HEK293T (cell line): ENCODE measurements around the gene LYVE1.

Experiments
- CTCF ChIA-PET: fragments of 350-600 bp; formaldehyde crosslinking; extraction: SDS; loops from one replicate; lab custom pipeline; 2021; ENCODE audit warnings: antibody characterized with exemption, inconsistent platforms; lab: Yijun Ruan, JAX
- POLR2A ChIA-PET: fragments of 350-600 bp; formaldehyde crosslinking; extraction: SDS; loops from one replicate; lab custom pipeline; 2020; ENCODE audit warnings: antibody characterized with exemption, inconsistent platforms; lab: Yijun Ruan, JAX
- DNase-seq: peaks from one replicate; pipeline ENCODE4 v3.0.0; 2012; ENCODE audit warnings: mixed read lengths; ENCODE audit errors: extremely low spot score
- ARNT ChIP-seq: fragments of 450-650 bp; IDR thresholded peaks from 2 replicates; pipeline ENCODE4 v1.6.1; 2017; ENCODE audit warnings: mild to moderate bottlenecking
- BHLHE40 ChIP-seq: fragments of 450-650 bp; IDR thresholded peaks from 2 replicates; pipeline ENCODE4 v1.6.1; 2016; ENCODE audit warnings: mild to moderate bottlenecking, moderate library complexity, borderline replicate concordance
- CTBP1 ChIP-seq: fragments of 450-650 bp; IDR thresholded peaks from 2 replicates; pipeline ENCODE4 v1.6.1; 2016; ENCODE audit warnings: borderline replicate concordance
- ELF4 ChIP-seq: fragments of 450-650 bp; IDR thresholded peaks from 2 replicates; pipeline ENCODE4 v1.6.1; 2017; ENCODE audit warnings: antibody characterized with exemption
- FOXA1 ChIP-seq: fragments of 450-650 bp; IDR thresholded peaks from 2 replicates; pipeline ENCODE4 v1.6.1; 2016; ENCODE audit warnings: mild to moderate bottlenecking
- FOXK2 ChIP-seq: fragments of 450-650 bp; IDR thresholded peaks from 2 replicates; pipeline ENCODE4 v1.6.1; 2016; ENCODE audit warnings: mild to moderate bottlenecking
- FOXM1 ChIP-seq: fragments of 450-650 bp; IDR thresholded peaks from 2 replicates; pipeline ENCODE4 v1.6.1; 2017; ENCODE audit warnings: mild to moderate bottlenecking, borderline replicate concordance
- HDGF ChIP-seq: fragments of 450-650 bp; IDR thresholded peaks from 2 replicates; pipeline ENCODE4 v1.6.1; 2017; ENCODE audit warnings: antibody characterized with exemption, borderline replicate concordance
- L3MBTL2 ChIP-seq: fragments of 450-650 bp; conservative IDR thresholded peaks from 2 replicates; pipeline ENCODE4 v1.6.1; 2016; ENCODE audit warnings: mild to moderate bottlenecking
- LEF1 ChIP-seq: fragments of 450-650 bp; IDR thresholded peaks from 2 replicates; pipeline ENCODE4 v1.6.1; 2017; ENCODE audit warnings: mild to moderate bottlenecking, borderline replicate concordance
- NFRKB ChIP-seq: fragments of 450-650 bp; IDR thresholded peaks from 2 replicates; pipeline ENCODE4 v1.6.1; 2016; ENCODE audit warnings: mild to moderate bottlenecking, moderate library complexity
- PKNOX1 ChIP-seq: fragments of 450-650 bp; IDR thresholded peaks from 2 replicates; pipeline ENCODE4 v1.6.1; 2016
- SP1 ChIP-seq: fragments of 450-650 bp; IDR thresholded peaks from 2 replicates; pipeline ENCODE4 v1.6.1; 2017
- SUZ12 ChIP-seq: fragments of 450-650 bp; IDR thresholded peaks from 2 replicates; pipeline ENCODE4 v1.6.1; 2016; ENCODE audit warnings: mild to moderate bottlenecking
- TARDBP ChIP-seq: fragments of 450-650 bp; IDR thresholded peaks from 2 replicates; pipeline ENCODE4 v1.6.1; 2016
- ZNF384 ChIP-seq: fragments of 450-650 bp; IDR thresholded peaks from 2 replicates; pipeline ENCODE4 v1.6.1; 2016

The LYVE1 gene

GRCh38 chr11:10567446-10567845 lies 1.0 kb downstream of the LYVE1 start:
- ChIA-PET POLR2A (no interaction called here), CTCF (no interaction called here)
- no peak for TF ChIP-seq ZNF384
- TF ChIP-seq SP1, result no peak
- no peak for TF ChIP-seq LEF1
- TF ChIP-seq FOXM1, result no peak
- no peak for TF ChIP-seq PKNOX1
- no peak for TF ChIP-seq SUZ12
- no peak for TF ChIP-seq FOXA1
- TF ChIP-seq NFRKB, result no peak
- TF ChIP-seq BHLHE40, result no peak
- TF ChIP-seq TARDBP, result no peak
- no peak for TF ChIP-seq L3MBTL2
- TF ChIP-seq HDGF, result no peak
- no peak for TF ChIP-seq FOXK2
- TF ChIP-seq CTBP1, result no peak
- TF ChIP-seq ELF4, result no peak
- TF ChIP-seq ARNT, result no peak
- DNase-seq, result no peak

GRCh38 chr11:10566257-10566957 lies 2.1 kb downstream of the LYVE1 start:
- CTCF ChIA-PET, result no interaction called here
- no peak for DNase-seq
- TF ChIP-seq CTBP1 (no peak), ZNF384 (no peak), NFRKB (no peak), BHLHE40 (no peak), TARDBP (no peak), FOXM1 (no peak), L3MBTL2 (no peak), PKNOX1 (no peak), SP1 (no peak), FOXA1 (no peak), ARNT (no peak), LEF1 (no peak), SUZ12 (no peak), FOXK2 (no peak), ELF4 (no peak), HDGF (no peak)
- POLR2A ChIA-PET, result no interaction called here

DNA sequence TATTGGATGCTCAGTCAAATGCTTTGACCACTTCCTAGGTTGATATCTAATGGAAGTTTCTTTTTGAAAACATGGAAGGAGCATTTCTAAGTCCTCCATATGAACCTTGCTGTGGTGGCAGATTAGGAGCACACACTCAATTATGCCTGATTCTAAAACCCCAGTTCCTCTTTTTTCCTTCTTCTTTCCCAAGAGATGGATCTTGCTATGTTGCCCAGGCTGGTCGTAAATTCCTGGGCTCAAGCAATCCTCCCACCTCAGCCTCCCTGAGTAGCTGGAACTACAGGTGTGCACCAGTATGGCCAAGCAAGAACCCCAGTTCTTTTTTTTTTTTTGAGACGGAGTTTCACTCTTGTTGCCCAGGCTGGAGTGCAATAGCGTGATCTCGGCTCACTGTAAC lies 3.0 kb downstream of the LYVE1 start:
- POLR2A ChIA-PET, result interaction anchor here (1.4 kb wide), 1 partner anchor 25 kb away, joined by 3 read pairs; the partner anchor contains the start of gene RNF141
- TF ChIP-seq CTBP1 (no peak), PKNOX1 (no peak), FOXK2 (no peak), SUZ12 (no peak), L3MBTL2 (no peak), ELF4 (no peak), TARDBP (no peak), HDGF (no peak), FOXA1 (no peak), LEF1 (no peak)
- CTCF ChIA-PET, result interaction anchor here (0.7 kb wide), 1 partner anchor 509 kb away, joined by 4 read pairs; no protein-coding TSS in a partner anchor
- DNase-seq, result no peak

GRCh38 chr11:10564696-10565318 lies 3.7 kb downstream of the LYVE1 start:
- DNase-seq, result no peak
- CTCF ChIA-PET, result no interaction called here
- no peak for TF ChIP-seq NFRKB
- no peak for TF ChIP-seq FOXA1
- TF ChIP-seq HDGF, result no peak

DNA sequence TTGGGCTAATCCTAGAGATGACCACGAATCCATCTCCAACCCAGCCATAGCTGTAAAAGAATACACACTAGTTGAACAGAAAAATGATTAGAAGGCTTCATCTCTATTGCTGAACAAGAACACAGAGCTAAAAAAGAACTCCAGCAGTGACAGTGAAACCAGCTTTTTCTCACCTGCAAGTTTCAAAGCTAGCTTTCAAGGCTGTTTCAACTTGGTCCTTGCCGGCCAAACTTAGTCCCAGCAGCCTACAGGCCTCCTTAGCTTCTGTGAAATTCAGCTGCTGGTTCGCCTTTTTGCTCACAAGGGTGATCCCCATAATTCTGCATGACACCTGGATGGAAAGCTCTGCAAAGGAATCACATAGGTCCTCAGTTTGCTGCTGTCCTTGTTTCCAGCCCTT lies 4.4 kb downstream of the LYVE1 start:
- POLR2A ChIA-PET, result interaction anchor here (1.4 kb wide), 1 partner anchor 24 kb away, joined by 3 read pairs; the partner anchor contains the start of gene RNF141

More at GRCh38 chr11:10564696-10565318, 3.7 kb downstream of the LYVE1 start:
- POLR2A ChIA-PET, result interaction anchor here (1.4 kb wide), 1 partner anchor 24 kb away, joined by 3 read pairs; the partner anchor contains the start of gene RNF141

More for the DNA sequence above, 4.4 kb downstream of the LYVE1 start:
- DNase-seq, result no peak
- CTCF ChIA-PET, result no interaction called here
- TF ChIP-seq TARDBP (no peak), CTBP1 (no peak), SUZ12 (no peak), SP1 (no peak), L3MBTL2 (no peak), HDGF (no peak), PKNOX1 (no peak), FOXA1 (no peak), LEF1 (no peak), ARNT (no peak), ZNF384 (no peak), FOXM1 (no peak), NFRKB (no peak), ELF4 (no peak)
